Central memory CD4-positive, alpha-beta T cell (primary cell): ENCODE measurements around the gene OBSL1.

Source experiments
- DNase-seq: peaks from one replicate; pipeline ENCODE4 v3.0.0; 2022
- total RNA-seq, 3 experiments: gene quantifications; one replicate each; lab custom pipeline; 2026; lab: John Stamatoyannopoulos, UW

The OBSL1 gene
- total RNA-seq = 0 to 0.07 (median 0.05) reads per million in 3 experiments

DNA sequence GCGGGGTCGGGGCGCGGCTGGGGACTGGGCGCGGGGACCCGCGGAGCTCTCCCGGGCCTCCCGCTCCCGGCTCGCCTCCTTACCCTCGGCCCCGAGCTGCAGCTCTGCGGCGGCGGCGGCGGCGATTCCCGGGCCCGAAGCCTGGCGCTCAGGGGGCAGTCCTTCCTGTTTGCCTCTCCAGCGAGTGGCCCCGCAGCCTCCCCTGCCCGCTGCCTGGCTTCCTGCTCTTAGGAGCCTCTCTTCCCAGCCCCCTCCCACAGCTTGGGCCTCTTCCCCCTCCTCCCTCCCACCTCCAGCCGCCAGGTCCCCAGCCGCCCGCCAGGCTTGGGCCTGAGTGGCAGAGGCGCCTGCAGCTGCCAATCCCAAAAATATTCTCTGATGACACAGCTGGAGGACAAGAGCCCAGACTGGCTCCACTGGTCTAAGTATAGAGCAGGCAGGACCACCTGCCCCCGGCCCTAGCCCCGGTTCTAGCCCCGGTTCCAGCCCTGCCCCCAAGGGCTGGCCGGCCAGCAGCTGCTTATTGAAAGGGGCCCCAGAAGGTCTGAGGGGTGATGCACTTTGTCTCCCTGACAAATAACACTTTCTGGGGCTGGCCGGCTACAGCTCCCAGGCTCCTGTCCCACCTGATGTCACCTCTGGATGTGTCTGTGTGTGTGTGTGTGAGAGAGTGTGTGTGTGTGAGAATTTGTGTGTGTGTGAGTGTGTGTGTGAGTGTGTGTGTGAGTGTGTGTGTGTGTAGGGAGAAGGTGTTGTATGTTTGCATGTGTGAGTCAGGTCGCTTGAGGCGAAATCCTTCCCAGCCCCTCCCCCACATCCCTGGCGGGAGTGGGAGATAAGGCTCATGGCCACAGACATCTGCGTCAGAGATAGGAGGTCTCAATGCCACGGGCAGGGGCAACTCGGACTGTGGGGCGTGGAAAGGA lies at the start of gene OBSL1:
OBSL1 (minus strand) TSS at position 229 of the 926 bp plus-strand sequence. CDS start 307 bp downstream, outside the sequence.
- DNase-seq = no peak

DNA sequence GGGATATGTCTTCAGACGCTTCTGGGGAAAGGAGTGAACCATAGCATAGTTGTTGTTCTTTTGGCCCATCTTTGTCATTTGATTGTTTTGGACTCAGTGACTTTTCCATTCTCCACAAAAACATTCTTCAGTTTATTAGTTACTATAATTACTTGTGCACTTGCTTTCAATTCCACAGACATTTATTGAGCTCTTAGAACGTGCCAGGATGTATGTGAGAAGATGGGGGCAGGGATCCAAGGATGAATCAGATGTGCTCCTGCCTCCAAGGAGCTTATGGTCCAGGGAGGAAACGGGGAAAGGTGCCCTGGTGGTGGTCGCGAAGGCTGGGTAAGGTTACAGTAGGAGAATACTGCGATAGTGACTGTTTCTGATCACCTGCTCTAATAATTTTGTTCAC lies 49.2 kb upstream of the OBSL1 start:
- no peak for DNase-seq

DNA sequence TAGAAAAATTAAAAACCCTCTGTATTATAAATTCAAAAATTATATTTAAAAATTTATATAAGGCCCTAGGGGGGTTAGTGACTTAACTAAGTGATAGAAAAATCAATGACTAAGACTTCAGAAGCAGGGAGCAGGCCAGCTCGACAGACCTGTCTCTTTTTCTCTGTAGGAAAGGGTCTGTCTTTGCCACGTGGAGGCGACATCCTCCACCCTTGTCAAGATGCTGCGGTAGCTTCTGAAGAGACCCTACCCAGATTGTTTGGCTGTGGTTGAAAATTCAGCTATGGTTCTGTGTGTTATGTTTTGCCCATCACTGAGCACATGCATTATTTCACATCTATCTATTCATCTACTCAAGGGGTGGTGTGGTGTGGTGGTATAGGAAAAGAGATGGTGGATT lies 47.9 kb upstream of the OBSL1 start:
- no peak for DNase-seq

DNA sequence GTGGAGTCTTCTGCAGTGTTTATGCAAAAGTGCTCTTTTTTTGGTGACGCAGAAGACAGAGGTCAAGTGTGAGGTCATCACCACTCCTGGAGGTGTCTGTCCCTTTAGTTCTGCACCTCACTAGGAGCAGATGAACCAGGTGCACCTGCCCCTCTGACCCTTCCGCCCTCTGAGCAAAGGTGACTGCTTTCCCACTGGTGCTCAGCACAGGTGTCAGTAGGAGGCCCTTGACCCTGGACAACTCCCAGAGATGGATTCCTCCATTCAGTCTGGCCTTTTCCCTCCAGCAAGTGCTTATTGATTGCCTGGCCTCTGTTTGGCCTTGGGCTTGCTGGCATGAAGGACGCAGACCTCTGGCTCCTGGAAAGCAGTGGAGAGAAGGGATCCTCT lies 47.4 kb upstream of the OBSL1 start:
- no peak for DNase-seq

DNA sequence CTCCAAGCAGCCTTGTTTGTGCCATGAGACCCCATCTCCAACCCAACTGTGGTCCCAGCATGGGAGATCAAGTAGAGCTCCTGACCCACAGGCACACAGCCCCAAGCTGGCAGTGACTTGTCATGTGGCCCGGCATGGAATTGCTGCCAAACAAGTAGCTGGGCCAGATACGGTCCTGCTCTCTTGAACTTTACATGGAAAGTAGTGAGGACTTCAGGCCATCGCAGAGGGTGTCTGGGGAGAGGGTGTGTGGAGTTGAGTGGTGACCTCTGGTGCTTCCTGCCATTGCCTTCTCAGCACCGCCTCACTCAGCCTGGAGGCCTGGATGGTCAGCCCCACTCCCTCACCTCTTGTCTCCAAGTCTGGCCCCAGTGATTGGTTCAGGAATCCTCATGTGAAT lies 45.2 kb upstream of the OBSL1 start:
- no peak for DNase-seq

DNA sequence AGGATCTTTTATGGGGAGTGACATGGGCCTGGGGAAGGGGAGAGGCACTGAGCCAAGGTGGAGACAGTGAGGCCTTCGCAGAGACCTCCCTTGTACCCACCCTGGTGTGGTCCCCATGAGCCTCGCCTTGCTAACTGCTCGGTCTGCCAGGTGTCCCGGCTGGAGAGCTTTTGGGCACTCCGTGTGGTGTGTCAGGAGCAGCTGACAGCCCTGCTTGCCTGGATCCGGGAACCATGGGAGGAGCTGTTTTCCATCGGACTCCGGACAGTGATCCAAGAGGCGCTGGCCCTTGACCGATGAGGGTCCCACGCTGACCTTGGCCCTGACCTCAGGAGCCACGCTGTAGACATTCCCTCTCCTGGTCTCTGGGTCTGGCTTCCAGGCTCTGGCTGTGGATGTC lies 44.6 kb upstream of the OBSL1 start:
- no peak for DNase-seq

DNA sequence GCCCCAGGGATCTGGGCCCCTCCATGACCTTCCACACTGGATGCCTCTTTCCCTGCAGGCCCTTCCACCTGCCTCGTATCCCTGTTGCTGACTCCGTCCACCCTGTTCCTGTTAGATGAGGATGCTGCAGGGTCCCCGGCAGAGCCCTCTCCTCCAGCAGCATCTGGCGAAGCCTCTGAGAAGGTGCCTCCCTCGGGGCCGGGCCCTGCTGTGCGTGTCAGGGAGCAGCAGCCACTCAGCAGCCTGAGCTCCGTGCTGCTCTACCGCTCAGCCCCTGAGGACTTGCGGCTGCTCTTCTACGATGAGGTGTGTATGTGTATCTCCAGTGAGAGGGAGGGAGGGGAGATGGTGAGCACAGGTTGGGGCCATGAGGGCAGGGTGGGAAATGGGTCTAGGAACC lies 43.7 kb upstream of the OBSL1 start:
- no peak for DNase-seq

DNA sequence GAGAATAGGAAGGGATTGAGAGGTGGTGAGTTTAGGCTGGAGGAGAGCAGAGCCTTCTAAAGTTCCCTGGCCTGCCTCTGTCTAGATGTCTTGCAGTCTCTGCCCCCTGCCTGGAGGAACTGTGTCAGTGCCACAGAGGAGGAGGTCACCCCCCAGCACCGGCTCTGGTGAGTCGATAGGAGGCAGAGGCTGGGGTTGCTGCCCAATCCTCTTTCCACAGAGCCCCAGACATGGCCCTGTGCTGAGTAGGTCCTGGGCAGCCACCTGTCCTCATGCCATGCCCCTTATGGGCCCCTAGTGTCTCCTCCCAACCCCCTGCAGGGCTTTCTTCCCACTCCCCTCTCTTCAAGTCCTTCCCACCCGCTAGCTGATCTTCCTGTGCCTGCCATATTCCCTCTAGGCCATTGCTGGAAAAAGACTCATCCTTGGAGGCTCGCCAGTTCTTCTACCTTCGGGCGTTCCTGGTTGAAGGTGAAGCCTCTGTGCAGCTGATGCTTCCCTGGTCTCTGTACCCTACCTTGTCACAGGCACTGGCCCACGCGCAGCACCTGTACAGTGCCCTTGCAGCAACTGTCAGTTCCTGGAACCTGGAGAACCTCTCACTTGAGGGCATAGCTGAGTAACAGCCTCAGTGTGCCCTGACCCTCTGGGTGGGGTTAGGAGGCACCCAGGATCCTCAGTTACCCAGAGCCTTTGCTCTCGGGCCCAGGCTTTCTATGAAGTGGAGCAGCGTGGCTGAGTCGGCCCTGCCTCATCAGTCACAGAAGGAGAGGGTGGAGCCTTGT lies 42.9 kb upstream of the OBSL1 start:
- DNase-seq = no peak

DNA sequence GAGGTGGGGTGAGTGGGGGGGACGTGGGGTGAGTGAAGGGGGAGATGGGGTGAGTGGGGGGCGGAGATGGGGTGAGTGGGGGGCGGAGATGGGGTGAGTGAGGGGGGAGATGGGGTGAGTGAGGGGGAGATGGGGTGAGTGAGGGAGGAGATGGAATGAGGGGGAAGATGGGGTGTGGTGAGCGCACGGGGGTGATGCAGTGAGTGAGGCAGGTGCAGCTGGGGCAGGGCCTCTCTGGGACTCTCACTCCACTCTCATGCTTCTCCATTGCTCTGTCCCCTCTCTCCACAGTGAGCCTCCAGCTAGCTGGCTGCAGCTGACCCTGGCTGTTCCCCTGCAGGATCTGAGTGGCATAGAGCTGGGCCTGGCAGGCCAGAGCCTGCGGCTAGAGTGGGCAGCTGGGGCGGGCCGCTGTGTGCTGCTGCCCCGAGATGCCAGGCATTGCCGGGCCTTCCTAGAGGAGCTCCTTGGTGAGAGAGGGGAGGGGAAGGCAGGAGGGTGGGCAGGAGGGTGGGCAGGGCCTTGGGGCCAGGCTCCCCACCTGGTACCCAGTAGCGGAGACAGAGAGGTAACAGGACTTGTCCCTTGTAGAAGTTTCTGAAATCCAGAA lies 42.2 kb upstream of the OBSL1 start:
- DNase-seq = no peak

DNA sequence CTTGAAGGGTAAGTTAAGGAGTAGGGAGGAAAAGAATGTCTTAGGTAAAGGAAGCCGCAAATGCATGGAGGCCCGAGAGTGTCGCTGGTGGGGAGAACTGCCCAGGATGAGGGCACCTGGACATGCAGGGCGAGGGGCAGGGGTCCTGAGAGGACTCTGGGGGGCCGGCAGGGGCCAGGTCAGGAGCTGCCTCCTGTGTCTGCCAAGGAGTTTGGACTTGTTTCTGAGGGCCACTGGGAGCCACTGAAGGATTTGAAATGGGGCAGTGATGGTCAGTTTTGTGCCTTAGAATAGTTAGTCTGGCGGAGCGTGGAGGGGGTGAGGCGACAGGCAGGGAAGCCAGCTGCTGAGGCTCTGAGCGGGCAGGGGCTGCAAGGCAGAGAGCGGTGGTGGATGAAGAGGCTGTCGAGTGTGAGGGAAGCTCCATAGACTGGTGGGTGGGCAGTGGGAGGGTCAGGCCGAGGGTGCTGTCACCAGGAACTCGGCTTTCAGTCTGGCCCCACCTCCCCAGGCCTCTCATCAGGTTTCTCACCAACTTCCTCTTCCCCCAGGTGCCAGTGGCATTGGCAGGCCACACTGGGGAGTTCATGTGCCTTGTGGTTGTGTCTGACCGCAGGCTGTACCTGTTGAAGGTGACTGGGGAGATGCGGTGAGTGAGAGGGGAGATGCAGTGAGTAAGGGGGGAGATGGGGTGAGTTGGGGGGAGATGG lies 41.4 kb upstream of the OBSL1 start:
- no peak for DNase-seq

DNA sequence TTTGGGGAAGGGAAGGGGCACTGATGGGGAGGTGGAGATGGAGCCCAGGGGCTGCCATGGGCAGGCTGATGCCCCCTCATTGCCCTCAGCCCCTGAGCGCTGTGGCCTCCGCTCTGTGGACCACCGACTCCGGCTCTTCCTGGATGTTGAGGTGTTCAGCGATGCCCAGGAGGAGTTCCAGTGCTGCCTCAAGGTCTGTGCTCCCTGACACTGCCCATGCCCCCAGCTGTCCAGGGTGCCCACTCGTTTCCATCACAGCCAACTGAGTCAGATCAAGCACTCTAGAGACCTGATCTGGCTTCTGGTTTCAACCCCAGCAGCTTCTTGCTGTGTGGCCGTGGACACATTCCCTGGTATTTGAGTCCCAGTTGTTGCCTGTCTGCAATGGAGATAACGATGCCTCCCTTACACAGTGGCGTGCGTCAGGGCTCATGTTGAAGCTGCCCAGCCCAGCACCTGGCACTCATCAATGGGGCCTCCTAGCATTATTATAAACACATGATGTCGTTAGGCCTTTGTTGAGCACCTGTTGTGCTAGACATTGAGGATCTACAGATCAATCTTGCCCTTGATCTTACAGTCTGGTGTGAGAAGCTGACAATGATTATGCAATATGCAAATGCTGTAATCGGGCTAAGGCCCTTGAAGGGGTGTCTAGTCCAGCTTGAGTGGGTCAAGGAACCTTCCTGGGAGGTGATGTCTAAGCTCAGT lies 40.7 kb upstream of the OBSL1 start:
- no peak for DNase-seq

DNA sequence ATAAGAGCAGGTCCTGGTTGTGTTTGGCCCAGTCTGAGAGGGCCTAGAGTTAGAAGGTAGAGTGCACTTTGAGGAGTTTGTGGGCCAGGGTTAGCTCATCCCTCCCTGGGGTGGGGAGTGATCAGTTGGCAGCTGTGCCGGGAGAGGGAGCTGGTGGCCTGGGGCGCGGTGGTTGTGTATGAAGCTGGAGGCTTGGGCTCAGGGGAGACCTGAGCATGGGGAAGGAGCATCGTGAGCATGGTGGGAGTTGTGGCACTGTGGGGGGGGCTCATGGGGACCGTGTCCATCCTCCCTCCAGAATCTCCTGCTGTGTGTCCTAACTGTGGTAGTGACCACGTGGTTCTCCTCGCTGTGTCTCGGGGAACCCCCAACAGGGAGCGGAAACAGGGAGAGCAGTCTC lies 40.0 kb upstream of the OBSL1 start:
- no peak for DNase-seq

DNA sequence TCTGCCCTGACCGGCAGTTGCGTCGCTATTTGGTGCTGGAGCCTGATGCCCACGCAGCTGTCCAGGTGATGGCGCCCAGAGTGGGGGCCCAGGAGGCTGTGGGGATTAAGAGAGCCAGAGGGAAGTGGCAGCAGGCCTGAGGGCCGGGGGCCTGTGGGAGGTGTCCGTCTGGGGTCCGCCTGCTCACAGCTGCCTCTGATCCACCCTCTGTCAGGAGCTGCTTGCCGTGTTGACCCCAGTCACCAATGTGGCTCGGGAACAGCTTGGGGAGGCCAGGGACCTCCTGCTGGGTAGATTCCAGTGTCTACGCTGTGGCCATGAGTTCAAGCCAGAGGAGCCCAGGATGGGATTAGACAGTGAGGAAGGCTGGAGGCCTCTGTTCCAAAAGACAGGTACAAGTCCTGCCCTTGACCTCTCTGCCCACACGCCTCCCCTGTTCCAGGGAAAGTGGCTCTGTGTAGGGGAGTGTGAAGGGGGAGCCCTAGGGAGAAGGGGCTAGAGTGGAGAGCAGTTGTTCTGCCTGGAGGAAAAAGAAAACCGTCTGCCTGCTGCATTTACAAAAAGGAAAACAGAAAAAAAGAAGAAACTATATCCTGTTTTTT lies 37.9 kb upstream of the OBSL1 start:
- no peak for DNase-seq

DNA sequence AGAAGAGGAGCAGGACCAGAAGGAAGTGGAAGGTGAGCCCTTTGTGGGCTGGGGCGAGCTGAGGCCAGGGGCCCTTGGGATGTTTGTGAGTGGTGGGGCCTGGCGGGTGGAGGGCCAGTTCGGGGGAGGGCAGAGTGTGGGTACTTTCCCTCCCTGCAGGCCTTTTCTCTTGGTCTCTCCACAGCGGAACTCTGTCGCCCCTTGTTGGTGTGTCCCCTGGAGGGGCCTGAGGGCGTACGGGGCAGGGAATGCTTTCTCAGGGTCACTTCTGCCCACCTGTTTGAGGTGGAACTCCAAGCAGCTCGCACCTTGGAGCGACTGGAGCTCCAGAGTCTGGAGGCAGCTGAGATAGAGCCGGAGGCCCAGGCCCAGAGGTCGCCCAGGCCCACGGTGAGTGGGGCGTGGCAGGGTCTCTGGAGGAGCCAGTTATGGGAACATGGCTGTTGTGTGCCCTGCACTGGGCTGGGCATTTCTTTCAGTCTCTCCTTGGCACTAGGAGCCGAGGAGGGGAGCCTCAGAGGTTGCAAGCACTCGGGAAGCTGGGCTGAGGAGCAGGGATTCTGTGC lies 37.1 kb upstream of the OBSL1 start:
- no peak for DNase-seq

DNA sequence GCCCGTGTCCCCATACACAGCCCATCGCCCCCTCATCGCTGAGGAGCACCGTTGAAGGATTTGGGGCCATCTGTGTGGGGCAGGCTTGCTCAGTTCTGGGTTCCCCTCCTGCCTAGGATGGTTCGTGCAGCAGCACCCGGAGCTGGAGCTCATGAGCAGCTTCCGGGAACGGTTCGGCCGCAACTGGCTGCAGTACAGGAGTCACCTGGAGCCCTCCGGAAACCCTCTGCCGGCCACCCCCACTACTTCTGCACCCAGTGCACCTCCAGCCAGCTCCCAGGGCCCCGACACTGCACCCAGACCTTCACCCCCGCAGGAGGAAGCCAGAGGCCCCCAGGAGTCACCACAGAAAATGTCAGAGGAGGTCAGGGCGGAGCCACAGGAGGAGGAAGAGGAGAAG lies 36.6 kb upstream of the OBSL1 start:
- no peak for DNase-seq

DNA sequence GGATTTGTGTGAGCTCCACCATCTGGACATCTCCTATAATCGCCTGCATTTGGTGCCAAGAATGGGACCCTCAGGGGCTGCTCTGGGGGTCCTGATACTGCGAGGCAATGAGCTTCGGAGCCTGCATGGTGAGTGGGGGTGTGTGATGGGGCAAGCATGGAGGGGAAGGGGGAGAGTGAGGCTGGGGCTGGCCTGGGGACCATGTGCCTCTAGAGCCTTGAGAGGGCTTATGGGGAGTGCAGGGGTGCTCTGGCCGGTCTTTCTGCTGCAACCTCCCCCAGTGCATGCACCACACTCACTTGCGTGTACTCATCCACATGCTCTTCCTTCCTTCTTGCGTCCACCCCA lies 34.2 kb upstream of the OBSL1 start:
- DNase-seq = no peak

DNA sequence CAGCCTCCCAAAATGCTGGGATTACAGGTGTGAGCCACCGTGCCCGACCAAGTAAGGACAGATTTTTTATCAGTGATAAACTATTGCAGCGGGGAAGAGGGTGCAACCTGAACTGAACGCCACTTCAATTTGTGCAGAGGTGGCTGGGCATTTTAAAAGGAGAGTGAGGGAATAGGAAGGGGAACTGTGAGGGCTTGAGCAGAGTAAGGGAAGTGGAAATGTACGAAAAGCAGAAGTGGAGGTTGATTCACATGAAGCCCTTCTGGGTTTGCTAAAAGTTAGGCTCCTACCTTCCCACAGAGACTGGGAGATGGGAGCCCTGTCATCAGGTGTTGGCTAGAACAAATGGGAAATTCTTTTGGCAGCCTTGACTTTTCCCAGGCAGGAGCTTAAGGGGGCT lies 32.4 kb upstream of the OBSL1 start:
- no peak for DNase-seq

DNA sequence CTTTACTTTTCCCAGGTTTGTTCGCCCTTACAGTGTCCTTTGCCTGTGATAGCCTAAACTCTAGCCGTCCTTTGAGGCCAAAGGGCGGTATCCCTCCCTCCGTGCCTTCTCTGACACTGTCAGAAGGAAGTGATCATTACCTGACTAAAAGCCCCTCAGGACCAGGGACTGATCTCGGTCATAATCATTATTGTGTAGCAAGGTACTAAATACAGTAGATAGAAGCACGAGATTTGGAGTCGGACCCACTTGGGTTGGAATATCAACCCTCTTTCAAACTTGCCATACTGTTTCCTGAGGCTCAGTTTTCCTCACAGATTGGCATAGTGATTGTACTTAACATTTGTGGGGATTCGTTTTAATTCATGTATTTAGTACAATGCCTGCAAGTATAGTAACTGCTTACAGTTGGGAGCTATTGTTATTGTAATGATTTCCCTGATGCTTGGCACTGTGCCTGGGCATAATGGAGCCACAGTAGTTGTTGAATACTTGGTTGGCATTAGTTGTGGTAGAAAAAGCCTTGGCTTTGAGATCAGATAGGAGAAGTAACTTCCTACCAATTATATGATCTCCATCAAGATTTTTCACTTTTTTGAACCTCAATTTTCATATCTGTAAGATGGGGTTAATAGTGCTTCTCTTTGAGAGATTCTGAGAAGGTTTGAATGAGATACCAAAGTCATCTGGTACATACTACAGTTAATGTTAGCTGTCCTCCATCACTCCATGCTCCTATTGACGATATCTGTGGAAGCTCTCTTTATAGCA lies 27.2 kb upstream of the OBSL1 start:
- no peak for DNase-seq

DNA sequence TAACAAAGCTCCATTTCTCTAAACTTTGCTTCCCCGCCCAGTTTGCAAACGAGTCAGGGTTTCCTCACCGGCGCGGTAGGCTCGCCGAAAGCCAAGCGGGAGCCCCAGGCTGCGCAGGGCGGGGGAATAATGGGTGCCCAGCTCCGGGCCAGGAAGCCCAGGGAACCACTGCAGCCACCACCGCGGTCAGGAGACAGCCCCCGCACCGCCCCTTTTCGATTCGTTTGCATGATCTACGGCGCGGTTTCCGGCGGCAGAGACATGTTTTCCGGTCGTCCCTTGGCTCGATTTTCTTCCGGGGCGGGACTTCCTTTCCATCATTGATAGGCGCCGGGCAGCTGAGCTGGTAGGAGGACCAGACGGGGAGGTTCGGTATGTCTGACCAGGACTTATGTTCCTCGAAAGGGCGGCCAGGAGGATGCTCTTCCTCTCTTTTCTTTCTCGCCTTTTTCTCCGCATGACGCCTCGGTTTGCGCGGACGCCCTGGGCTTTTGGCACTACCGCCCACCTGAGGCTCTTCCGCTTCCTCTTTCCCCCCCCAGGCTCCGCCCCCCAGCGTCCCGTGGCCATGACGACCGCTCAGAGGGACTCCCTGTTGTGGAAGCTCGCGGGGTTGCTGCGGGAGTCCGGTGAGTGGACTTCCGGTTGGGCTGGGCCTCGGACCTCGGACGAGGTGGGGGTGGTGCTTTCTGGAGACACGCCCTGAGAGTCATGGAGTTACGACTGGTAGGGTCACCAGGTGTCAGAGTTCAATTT lies 26.4 kb upstream of the OBSL1 start, which contains the start of gene STK11IP:
STK11IP (plus strand) TSS at position 306 of the 756 bp plus-strand sequence; CDS start at position 569, 263 bp downstream.
- peak; percentile 87 for DNase-seq
